GM15510 (cell line): ENCODE results near the gene C2CD3.

Source experiments
- POLR2A ChIP-seq: IDR thresholded peaks from 3 replicates; pipeline ENCODE4 v1.6.1; 2011; ENCODE audit warnings: borderline replicate concordance; ENCODE audit not compliant: insufficient read length; ENCODE audit errors: extremely low read depth

Gene C2CD3

DNA sequence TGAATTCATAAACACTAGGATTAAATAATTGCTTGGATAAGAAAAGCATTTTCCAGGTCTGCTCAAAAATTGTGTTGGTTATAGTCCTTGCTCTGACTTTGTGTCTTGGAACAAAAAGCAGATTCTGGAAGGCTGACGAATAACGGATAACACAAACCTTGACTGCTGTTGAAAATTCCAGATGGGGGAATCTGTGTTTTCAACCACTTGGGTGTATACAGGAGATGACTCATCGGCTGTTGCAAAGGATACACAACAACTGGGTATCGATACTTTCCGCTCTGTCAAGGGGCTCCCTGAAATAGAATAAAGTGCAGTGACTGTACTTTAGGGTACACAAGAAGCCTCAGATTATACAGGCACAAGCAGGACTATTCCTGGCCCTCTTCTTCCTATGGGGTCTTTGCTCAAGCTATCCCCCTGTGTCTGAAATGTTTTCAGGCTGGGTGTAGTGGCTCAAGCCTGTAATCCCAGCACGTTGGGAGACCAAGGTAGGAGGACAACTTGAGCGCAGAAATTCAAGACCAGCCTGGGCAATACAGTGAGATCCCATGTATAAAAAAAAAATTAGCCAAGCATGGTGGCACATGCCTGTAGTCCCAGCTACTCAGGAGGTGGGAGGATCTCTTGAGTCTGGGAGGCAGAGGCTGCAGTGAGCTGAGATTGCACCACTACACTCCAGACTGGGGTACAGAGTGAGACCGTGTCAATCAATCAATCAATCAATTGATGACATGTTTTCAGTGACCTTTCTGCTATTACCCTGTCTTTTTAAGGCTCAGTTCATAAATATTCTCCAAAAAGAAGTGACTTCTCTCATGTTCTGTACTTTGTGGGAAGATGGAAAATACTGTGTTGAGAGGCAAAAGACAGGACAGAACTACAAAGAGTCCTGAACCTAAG lies 113.3 kb downstream of the C2CD3 start:
- no peak for TF ChIP-seq POLR2A

GRCh38 chr11:74055938-74056337 lies 114.9 kb downstream of the C2CD3 start:
- TF ChIP-seq POLR2A: no peak

- TF ChIP-seq POLR2A: no peak
Measured at GRCh38 chr11:74050465-74050864, 120.3 kb downstream of the C2CD3 start.

DNA sequence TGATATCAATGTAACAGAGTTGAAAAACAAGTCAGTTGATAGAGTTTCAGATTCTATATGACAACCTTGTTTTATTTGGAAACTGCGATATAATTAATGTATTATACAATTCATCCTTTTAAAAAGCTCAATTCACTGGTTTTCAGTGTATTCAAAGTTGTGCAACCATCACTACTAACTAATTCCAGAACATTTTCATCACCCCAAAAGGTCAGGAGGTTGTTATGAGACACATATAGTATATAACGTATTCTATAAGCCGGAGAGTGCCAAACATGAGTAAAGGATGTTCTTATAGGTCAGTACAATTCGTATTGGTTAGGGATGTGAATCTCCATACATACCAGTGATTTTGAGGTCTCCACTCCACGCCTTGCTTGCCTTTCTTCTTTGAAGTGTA lies 121.8 kb downstream of the C2CD3 start:
- no peak for TF ChIP-seq POLR2A

GRCh38 chr11:74044538-74044937 lies 126.3 kb downstream of the C2CD3 start:
- no peak for TF ChIP-seq POLR2A

DNA sequence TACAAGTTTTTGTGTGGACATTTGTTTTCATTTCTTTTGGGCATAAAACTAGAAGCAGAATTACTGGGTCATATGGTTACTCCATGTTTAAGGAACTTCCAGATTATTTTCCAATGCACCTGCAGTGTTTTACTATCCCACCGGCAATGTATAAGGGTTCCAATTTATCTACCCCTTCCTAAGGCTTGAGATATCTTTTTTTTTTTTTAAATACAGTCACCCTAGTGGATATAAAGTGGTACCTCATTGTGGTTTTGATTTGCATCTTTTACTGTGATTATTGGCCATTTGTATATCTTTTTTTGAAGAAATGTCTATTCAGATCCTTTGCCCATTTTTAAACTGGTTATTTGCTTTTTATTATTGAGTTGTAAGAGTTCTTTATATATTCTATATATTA lies 127.4 kb downstream of the C2CD3 start:
- no peak for TF ChIP-seq POLR2A

DNA sequence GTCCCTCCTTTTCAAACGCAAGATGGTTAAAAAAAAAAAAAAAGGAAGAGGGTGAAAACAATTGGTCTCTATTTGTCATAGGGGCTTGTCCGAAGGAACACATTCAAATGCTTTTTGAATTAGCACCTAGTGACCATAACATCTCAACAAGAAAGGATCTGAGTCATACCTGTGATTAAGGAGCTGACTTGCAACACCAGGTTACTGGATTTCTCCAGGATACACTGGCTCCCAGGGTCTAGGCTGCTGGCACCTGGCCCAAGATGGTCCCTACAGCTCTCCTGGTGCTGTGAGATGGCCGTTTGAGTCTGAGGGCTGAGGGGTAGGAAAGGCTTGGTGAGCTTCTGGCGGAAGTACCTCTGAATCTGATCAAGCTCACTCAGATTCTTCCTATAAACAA lies 133.5 kb downstream of the C2CD3 start:
- TF ChIP-seq POLR2A: no peak

GRCh38 chr11:74035264-74035663 lies 135.5 kb downstream of the C2CD3 start:
- TF ChIP-seq POLR2A: no peak

- TF ChIP-seq POLR2A: no peak
Measured at GRCh38 chr11:74033046-74033445, 137.8 kb downstream of the C2CD3 start.

DNA sequence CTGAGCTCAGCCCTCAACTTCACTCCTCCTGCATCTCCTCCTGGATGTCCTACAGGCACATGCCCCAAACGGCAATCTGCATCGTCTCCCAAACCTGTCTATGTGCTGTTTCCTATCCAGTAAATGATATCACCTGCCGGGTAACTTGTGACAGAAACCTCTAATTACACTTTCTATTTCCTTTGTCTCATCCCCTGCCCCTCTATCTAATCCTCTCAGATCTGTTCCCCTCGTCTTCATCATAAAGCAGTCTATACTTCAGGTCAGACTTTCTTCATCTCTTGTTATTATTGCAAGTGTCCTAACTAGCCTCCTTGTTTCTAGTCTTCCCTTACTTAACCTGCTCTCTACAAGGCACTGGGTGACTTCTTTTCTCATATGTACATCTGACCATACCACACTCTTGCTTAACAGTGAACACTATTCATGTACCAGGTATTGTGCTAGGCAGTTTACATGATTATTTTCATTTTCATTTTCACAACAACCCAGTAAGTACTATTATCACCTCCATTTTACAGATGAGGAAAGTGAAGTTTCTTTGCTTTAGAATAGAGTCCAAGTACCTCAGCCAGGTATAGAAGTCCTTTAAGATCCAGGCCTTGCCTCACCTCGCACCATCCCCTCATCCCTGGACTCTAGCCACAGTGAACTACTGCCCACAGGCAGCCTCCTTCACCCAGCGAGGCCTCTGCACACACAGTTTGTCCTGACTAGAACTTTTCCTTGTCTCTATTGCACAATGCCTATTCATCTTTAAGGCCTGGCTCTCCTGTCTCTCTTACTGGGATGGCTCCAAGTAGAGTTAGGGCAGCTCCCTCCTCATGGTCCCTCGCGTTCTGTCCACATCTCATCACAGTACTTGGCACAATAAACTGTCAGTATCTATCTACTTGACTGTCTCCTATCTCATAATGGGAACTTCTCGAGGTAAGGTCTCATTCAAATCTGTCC lies 139.8 kb downstream of the C2CD3 start:
- no peak for TF ChIP-seq POLR2A

- TF ChIP-seq POLR2A: no peak
Measured at GRCh38 chr11:74025467-74026166, 145.2 kb downstream of the C2CD3 start.

GRCh38 chr11:74024261-74025029 lies 146.4 kb downstream of the C2CD3 start:
- no peak for TF ChIP-seq POLR2A

- no peak for TF ChIP-seq POLR2A
Measured at GRCh38 chr11:74023276-74023675, 147.5 kb downstream of the C2CD3 start.

DNA sequence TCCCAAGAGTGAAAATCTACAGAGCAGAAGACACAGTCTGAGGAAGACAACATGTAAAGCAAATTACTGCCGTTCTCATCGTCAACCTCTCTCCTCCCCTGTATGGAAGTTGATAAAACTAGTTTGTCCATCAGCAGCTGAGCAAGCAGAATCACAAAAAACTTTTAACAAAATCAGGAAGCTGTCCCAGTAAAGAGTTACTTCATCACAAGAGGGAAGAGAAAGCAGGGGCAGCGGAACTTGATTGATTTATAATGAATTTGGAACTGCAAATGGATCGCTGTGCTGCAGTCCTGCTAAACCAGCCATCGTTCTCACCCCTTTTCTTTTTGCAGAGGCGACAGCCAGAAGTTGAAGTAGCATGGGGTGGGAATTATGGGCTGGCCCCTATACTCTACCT lies 148.3 kb downstream of the C2CD3 start:
- TF ChIP-seq POLR2A: no peak

GRCh38 chr11:74021998-74022397 lies 148.8 kb downstream of the C2CD3 start:
- TF ChIP-seq POLR2A: no peak

DNA sequence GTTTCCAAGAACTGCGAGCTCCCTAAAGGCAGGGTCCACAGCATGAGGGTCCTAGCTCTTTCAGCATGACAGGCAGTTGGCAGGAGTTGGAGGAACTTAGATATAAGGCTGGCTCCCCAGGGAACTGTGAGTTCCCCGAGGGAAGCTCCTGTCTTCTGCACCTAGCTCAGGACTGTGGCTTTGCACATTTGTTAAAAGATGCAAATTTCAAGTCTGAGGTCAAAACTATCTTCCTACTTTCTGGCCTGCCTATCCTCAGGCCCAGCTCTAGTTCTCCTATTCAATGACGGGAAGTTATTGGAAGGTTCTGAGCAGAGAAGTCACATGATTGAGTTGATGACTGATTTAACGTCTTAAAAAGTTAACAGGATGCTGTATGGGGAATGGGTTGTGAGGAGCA lies 150.3 kb downstream of the C2CD3 start:
- TF ChIP-seq POLR2A: no peak
